CD4-positive, CD25-positive, alpha-beta regulatory T cell (primary cell): Measurements from ENCODE around the gene PAQR4. TPM values are rescaled to one million over a fixed set of nuclear protein-coding genes. Genes with fewer than 3 reads are reported as not detected.

Experiments used
- ATAC-seq, 2 donors: fragments of 150-1000 bp; cut with Tn5 transposase; one replicate each; pipeline ENCODE4 v1.10.0; 2021; ENCODE audit warnings: low read depth in 2 of 2, moderate number of reproducible peaks in 2 of 2, moderate library complexity in 1 of 2
- DNase-seq, 3 donors: peaks; one replicate each; pipeline versions ENCODE4 v3.0.0 to v3.0.0-alpha.2; 2012 to 2022; ENCODE audit warnings: mixed read lengths in 1 of 3
- H3K27ac ChIP-seq: one replicate; pipeline ENCODE4 v1.7.0; 2013; ENCODE audit warnings: mild to moderate bottlenecking, low read length; ENCODE audit not compliant: insufficient read depth, poor library complexity, severe bottlenecking
- H3K27me3 ChIP-seq: one replicate; pipeline ENCODE4 v1.7.0; 2013; ENCODE audit warnings: low read length; ENCODE audit not compliant: control insufficient read depth, insufficient read depth
- H3K36me3 ChIP-seq: one replicate; pipeline ENCODE4 v1.7.0; 2013; ENCODE audit warnings: mild to moderate bottlenecking, low read length, moderate library complexity; ENCODE audit not compliant: control insufficient read depth, insufficient read depth
- H3K4me1 ChIP-seq: 2 replicates; pipeline ENCODE4 v1.7.0; 2013; ENCODE audit warnings: mild to moderate bottlenecking, low read length; ENCODE audit not compliant: insufficient read depth, control insufficient read depth, poor library complexity, severe bottlenecking
- H3K4me3 ChIP-seq: one replicate; pipeline ENCODE4 v1.7.0; 2013; ENCODE audit warnings: low read depth, mild to moderate bottlenecking, low read length, moderate library complexity
- H3K9me3 ChIP-seq, 2 experiments: 1 replicate in 1 of 2; 2 replicates in 1 of 2; pipeline ENCODE4 v1.7.0; 2013; ENCODE audit warnings: low read length in 2 of 2, mild to moderate bottlenecking in 1 of 2, moderate library complexity in 1 of 2; ENCODE audit not compliant: control insufficient read depth in 2 of 2
- H3K27ac Mint-ChIP-seq, 3 donors: one replicate each; pipeline ENCODE4 v1.8.0; 2020 to 2022; ENCODE audit warnings: mild to moderate bottlenecking in 3 of 3, mixed read lengths in 3 of 3, moderate library complexity in 2 of 3
- H3K27me3 Mint-ChIP-seq: one replicate; pipeline ENCODE4 v1.8.0; 2022; ENCODE audit warnings: mild to moderate bottlenecking, mixed read lengths
- H3K36me3 Mint-ChIP-seq: one replicate; pipeline ENCODE4 v1.8.0; 2020; ENCODE audit warnings: mixed read lengths
- H3K4me1 Mint-ChIP-seq, 4 donors: one replicate each; pipeline ENCODE4 v1.8.0; 2020 to 2022; ENCODE audit warnings: mixed read lengths in 4 of 4, mild to moderate bottlenecking in 1 of 4
- H3K4me3 Mint-ChIP-seq, 4 donors: one replicate each; pipeline ENCODE4 v1.8.0; 2020 to 2022; ENCODE audit warnings: mild to moderate bottlenecking in 4 of 4, mixed read lengths in 4 of 4, moderate library complexity in 3 of 4
- H3K9me3 Mint-ChIP-seq, 7 donors: one replicate each; pipeline ENCODE4 v1.8.0; 2020 to 2022; ENCODE audit warnings: mixed read lengths in 7 of 7, mild to moderate bottlenecking in 3 of 7, moderate library complexity in 2 of 7
- polyA plus RNA-seq, 4 donors: library from polyadenylated mRNA; unstranded; fragments of 300-500 nt; fragmentation: Illumina TruSeq; gene quantifications; one replicate each; pipeline ENCODE4 v1.2.3, GENCODE V29; 2021
- total RNA-seq: library from RNA; stranded (reverse); gene quantifications from one replicate; pipeline ENCODE4 v1.2.3, GENCODE V29; 2022

PAQR4 gene
- total and polyA plus RNA-seq, 5 donors from 2014 or later: 2.2 to 8.0 (median 5.6) TPM

- no peak for ATAC-seq
- no peaks in the 10 kb centered on the region for H3K4me1 ChIP-seq
- Mint-ChIP-seq H3K4me1 (no peaks in the 10 kb centered on the region), H3K27ac (peak overlapping the region in 1 of 3 donors; percentile 8), H3K9me3 (no peaks in the 10 kb centered on the region), H3K36me3 (peaks cover 15% of the 10 kb centered on the region), H3K4me3 (no peak overlapping the region), H3K27me3 (peaks cover 5% of the 10 kb centered on the region)
- H3K36me3 ChIP-seq: no peaks in the 10 kb centered on the region
- no peak for DNase-seq
- no peaks in the 10 kb centered on the region for H3K27me3 ChIP-seq
- H3K27ac ChIP-seq: no peak overlapping the region
- no peaks in the 10 kb centered on the region for H3K9me3 ChIP-seq
- no peak overlapping the region for H3K4me3 ChIP-seq
Observed at GRCh38 chr16:2948807-2949704, 20.1 kb upstream of the PAQR4 start.

- Mint-ChIP-seq H3K4me1 (no peaks in the 10 kb centered on the region), H3K27me3 (peaks cover 10% of the 10 kb centered on the region), H3K4me3 (no peak overlapping the region), H3K27ac (no peak overlapping the region), H3K9me3 (no peaks in the 10 kb centered on the region), H3K36me3 (peaks cover 15% of the 10 kb centered on the region)
- Histone ChIP-seq H3K27me3 (no peaks in the 10 kb centered on the region), H3K36me3 (no peaks in the 10 kb centered on the region), H3K9me3 (no peaks in the 10 kb centered on the region), H3K4me3 (no peak overlapping the region), H3K4me1 (no peaks in the 10 kb centered on the region), H3K27ac (no peak overlapping the region)
- ATAC-seq (no peak), DNase-seq (no peak)
Observed at GRCh38 chr16:2949705-2950352, 19.3 kb upstream of the PAQR4 start.

- Mint-ChIP-seq H3K27me3 (peaks cover 10% of the 10 kb centered on the region), H3K36me3 (peaks cover 15% of the 10 kb centered on the region), H3K4me1 (no peaks in the 10 kb centered on the region), H3K4me3 (no peak overlapping the region), H3K9me3 (no peaks in the 10 kb centered on the region), H3K27ac (no peak overlapping the region)
- Histone ChIP-seq H3K27me3 (no peaks in the 10 kb centered on the region), H3K36me3 (no peaks in the 10 kb centered on the region), H3K27ac (no peak overlapping the region), H3K9me3 (no peaks in the 10 kb centered on the region), H3K4me3 (no peak overlapping the region), H3K4me1 (no peaks in the 10 kb centered on the region)
- ATAC-seq: no peak
- DNase-seq: no peak
Observed at GRCh38 chr16:2950353-2950724, 18.8 kb upstream of the PAQR4 start.

GRCh38 chr16:2950773-2951172, 18.4 kb upstream of the PAQR4 start:
- Mint-ChIP-seq H3K27me3 (peaks cover 10% of the 10 kb centered on the region), H3K27ac (no peak overlapping the region), H3K4me3 (no peak overlapping the region), H3K9me3 (no peaks in the 10 kb centered on the region), H3K36me3 (peaks cover 15% of the 10 kb centered on the region), H3K4me1 (no peaks in the 10 kb centered on the region)
- H3K27me3 ChIP-seq: no peaks in the 10 kb centered on the region
- ATAC-seq (no peak), DNase-seq (no peak)
- H3K4me1 ChIP-seq: no peaks in the 10 kb centered on the region
- H3K36me3 ChIP-seq: no peaks in the 10 kb centered on the region
- H3K9me3 ChIP-seq: no peaks in the 10 kb centered on the region
- H3K27ac ChIP-seq: no peak overlapping the region
- H3K4me3 ChIP-seq: no peak overlapping the region

GRCh38 chr16:2952679-2953078, 16.5 kb upstream of the PAQR4 start:
- no peaks in the 10 kb centered on the region for H3K9me3 ChIP-seq
- no peak overlapping the region for H3K27ac ChIP-seq
- no peak overlapping the region for H3K4me3 ChIP-seq
- no peaks in the 10 kb centered on the region for H3K4me1 Mint-ChIP-seq
- DNase-seq (no peak), ATAC-seq (no peak)
- no peaks in the 10 kb centered on the region for H3K4me1 ChIP-seq
- no peaks in the 10 kb centered on the region for H3K27me3 ChIP-seq
- H3K27ac Mint-ChIP-seq: no peak overlapping the region
- no peaks in the 10 kb centered on the region for H3K36me3 ChIP-seq
- peaks cover 6% of the 10 kb centered on the region for H3K36me3 Mint-ChIP-seq
- no peak overlapping the region for H3K4me3 Mint-ChIP-seq
- H3K9me3 Mint-ChIP-seq: no peaks in the 10 kb centered on the region
- peaks cover 10% of the 10 kb centered on the region for H3K27me3 Mint-ChIP-seq

GRCh38 chr16:2953706-2954627, 15.2 kb upstream of the PAQR4 start:
- no peak overlapping the region for H3K4me3 ChIP-seq
- H3K9me3 Mint-ChIP-seq: no peaks in the 10 kb centered on the region
- H3K27me3 ChIP-seq: no peaks in the 10 kb centered on the region
- H3K36me3 ChIP-seq: no peaks in the 10 kb centered on the region
- no peak overlapping the region for H3K27ac ChIP-seq
- peaks cover 6% of the 10 kb centered on the region for H3K36me3 Mint-ChIP-seq
- no peak for ATAC-seq
- peak overlapping the region in 1 of 3 donors; percentile 38 for H3K27ac Mint-ChIP-seq
- peaks cover 10% of the 10 kb centered on the region for H3K27me3 Mint-ChIP-seq
- DNase-seq: no peak
- H3K4me1 Mint-ChIP-seq: no peaks in the 10 kb centered on the region
- no peak overlapping the region for H3K4me3 Mint-ChIP-seq
- H3K4me1 ChIP-seq: no peaks in the 10 kb centered on the region
- H3K9me3 ChIP-seq: no peaks in the 10 kb centered on the region

GRCh38 chr16:2954656-2955381, 14.3 kb upstream of the PAQR4 start:
- no peak overlapping the region for H3K4me3 Mint-ChIP-seq
- H3K27me3 Mint-ChIP-seq: peaks cover 10% of the 10 kb centered on the region
- H3K4me1 Mint-ChIP-seq: no peaks in the 10 kb centered on the region
- DNase-seq (no peak), ATAC-seq (no peak)
- Histone ChIP-seq H3K36me3 (no peaks in the 10 kb centered on the region), H3K4me1 (no peaks in the 10 kb centered on the region), H3K27me3 (no peaks in the 10 kb centered on the region), H3K9me3 (no peaks in the 10 kb centered on the region), H3K27ac (no peak overlapping the region), H3K4me3 (no peak overlapping the region)
- H3K9me3 Mint-ChIP-seq: no peaks in the 10 kb centered on the region
- peaks cover 3% of the 10 kb centered on the region for H3K36me3 Mint-ChIP-seq
- no peak overlapping the region for H3K27ac Mint-ChIP-seq
